GM18909 (cell line): ENCODE data around the gene PPP6R2.

Source experiments
- ATAC-seq: cut with Tn5 transposase; IDR thresholded peaks from one replicate; pipeline ENCODE4 v1.9.1; 2021; ENCODE audit warnings: mild to moderate bottlenecking; ENCODE audit not compliant: unreplicated experiment, poor library complexity

The PPP6R2 gene

GRCh38 chr22:50304528-50305392, 38.4 kb upstream of the PPP6R2 start:
- no peak for ATAC-seq

- no peak for ATAC-seq
These were observed 37.7 kb upstream of the PPP6R2 start for GRCh38 chr22:50305393-50305922.

DNA sequence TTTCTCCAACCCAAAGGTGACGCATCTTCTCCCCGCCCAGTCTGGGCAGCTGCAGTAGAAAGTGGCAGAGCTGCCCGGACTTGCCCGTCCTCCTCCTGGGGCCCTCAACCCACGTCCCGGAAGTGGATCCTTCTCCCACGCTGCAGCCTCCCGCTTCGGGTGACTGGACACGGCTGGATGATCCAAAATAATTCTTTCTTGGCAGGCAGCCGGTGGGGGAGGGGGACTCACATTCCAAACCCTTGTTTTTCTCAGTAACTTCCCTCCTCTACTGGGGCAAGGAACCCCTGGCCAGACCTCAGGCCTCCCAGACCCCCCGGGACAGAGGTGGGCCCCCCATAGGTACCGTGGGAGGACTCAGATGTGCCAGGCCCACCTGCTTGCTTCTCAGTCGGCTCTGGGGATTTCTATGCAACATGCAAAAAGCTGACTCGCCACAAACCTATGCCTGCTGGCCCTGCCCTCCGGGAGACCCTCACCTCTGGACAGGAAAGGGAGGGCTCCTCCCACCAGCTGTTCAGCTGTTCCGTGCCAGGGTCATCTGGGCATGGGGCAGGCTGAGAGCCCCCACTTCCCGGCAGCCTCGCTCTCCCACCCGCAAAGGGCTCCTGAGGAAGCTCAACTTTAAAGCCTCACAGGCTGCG, 37.1 kb upstream of the PPP6R2 start:
- ATAC-seq: no peak

DNA sequence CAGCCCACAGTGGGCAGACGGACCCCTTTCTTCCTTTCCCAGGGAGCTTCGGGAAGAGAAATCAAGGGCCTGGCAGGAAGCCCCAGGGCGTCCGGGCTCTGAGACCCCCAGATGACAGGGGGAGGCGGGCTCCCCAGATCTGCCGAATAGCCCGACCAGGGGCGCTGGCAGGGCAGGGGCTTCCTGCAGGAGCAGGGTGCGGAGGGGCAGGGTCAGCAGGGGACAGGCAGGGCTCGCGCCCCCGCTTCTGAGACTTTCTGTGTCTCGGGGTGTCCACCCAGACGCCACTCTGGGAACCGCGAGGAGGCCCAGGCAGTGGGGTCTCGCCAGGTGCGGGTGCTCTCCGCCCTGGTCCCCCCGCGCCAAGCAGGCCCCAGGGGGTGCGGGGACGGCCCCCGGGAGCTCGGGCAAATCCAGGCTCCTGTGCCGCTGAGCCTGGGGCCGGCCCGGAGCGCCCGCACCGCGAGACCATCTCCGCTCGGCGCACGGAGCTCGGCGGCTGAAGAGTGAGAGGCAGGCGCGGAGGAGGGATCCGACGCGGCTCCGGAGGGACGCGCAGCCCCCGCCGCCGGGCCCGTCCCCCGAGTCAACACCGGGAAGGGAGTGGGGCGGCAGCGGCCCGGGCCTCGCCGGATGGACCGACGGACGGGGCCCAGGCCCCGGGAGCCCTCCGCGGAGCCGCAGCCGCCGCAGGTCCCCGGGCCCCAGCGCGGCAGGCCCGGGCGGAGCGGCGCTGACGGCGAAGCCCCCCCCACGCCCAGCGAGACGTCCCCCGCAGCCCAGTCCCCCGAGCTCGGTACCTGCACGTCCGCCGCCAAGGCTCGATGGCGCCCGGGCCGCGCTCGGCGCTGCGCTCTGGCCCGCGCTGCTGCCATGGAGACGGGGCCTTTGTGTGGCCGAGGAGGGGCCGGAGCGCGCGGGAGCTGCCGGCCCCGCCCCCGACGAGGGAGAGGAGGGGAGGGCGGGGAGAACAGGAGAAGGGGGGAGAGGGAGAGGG, 36.1 kb upstream of the PPP6R2 start, which contains the start of gene PLXNB2:
Gene PLXNB2, minus strand, starts transcription at position 894 of the 997 bp plus-strand sequence. CDS start 17,062 bp downstream, outside the sequence.
- ATAC-seq: no peak

DNA sequence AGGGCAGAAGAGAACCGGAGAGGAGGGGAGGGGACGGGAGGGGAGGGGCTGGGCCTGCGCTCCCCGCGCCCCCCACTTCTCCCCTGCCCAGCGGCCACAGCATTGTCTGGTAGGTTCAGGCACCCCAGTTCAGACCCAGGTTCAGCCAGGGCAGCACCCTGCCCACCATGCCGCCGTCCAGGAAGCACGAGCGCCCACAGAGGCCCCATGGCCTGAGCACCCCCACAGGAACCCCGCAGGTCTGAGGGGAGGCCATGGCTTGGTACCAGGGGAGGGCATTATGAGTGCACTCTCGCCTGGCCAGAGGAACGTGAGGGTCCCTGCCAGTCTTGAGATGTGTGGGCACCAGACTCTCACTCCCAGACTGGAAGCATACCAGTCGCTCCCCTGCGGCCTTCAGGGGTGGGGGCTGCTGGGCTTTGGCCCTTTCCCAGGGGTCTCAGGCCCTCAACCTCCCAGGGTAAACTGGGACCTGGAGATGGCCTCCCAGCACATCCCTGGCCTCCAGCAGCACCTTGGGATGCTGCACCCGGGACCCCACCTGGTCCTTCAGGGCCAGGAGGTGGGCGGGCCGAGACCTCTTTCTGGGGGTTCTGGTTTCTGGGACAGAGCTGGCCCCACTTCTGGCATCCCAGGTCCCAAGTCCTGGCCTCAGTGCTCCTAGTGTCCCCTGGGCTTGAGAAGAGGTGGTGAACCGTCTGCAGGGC, 35.1 kb upstream of the PPP6R2 start:
- no peak for ATAC-seq

- ATAC-seq: no peak
These were observed 34.6 kb upstream of the PPP6R2 start for GRCh38 chr22:50308597-50308935.

DNA sequence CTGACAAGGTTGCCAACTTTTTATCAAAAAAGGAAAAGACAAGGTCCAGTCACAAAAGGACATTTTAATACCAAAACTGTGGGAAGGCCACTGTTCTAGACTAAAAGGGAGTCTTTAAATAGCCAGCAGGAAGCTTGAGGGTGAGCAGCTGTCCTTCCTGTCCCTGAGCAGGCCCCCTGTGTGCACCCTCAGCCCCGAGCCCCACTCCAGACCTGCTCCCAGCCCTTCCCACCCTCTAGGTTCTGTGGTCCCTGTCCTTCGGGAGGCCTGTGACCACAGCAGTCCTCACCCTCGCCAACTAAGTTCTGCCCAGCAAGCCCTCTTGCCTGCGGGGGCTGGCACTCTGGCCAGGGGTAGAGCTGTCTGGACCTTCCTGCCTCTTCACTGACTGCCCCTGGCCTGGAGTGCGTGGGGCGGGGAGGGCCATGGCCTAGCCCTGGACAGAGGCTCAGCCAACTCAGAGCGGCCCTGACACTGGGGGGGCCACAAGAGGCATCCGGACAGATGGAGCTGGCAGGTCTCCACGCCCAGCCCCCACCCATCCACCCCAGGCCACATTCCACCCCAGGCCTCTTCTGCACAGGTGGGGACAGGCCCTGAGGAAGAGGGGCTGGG, 34.0 kb upstream of the PPP6R2 start:
- no peak for ATAC-seq

DNA sequence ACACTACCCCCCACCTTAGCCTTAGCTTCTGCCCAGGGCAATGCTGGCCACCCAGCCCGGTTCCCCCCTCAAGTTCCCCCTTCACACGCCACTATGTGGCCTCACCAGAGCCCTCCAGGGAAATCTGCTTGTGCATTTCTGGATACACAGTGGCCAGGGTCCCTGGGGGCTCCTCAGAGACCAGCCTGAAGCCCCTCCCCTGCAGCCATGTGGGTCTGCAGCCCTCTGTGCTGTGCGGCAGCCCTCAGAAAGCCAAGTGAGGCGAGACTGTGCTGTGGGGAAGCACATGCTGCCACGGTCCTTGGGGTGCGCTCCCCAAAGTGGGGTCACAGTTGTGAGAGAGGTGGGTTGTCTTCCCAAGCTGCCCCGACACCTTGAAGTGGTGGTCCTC, 33.5 kb upstream of the PPP6R2 start:
- no peak for ATAC-seq

DNA sequence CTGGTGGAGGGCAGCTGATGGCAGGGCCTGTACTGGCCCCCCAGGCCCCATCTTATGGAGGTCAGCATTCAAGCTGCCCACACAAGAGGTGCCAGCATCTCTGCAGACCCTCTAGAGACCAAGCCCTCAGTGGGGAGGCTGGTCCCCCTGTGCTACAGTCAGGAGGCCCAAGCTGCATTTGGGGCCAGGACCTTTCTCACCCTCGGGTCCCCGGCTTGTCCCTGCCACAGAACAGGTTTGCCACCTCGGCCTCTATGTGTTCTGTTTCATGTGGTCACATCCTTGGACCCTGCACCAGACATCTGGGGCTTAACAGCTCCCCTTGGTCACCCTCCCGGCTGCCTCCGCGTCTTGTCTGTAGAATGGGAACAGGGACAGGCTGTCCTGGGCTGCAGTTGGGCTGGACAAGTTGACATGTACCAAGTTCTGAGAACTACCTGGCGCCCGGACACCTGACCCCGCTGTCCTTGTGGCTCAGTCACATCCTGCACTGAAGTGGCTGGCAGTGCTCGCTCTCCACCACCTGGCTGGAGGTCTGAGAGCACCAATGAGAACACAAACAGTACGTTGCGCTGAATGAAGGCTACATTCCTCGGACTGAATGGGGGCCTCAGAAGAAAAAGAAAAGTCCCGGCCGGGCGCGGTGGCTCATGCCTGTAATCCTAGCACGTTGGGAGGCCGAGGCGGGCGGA, 33.0 kb upstream of the PPP6R2 start:
- ATAC-seq: no peak

GRCh38 chr22:50310949-50311444, 32.1 kb upstream of the PPP6R2 start:
- ATAC-seq: no peak

DNA sequence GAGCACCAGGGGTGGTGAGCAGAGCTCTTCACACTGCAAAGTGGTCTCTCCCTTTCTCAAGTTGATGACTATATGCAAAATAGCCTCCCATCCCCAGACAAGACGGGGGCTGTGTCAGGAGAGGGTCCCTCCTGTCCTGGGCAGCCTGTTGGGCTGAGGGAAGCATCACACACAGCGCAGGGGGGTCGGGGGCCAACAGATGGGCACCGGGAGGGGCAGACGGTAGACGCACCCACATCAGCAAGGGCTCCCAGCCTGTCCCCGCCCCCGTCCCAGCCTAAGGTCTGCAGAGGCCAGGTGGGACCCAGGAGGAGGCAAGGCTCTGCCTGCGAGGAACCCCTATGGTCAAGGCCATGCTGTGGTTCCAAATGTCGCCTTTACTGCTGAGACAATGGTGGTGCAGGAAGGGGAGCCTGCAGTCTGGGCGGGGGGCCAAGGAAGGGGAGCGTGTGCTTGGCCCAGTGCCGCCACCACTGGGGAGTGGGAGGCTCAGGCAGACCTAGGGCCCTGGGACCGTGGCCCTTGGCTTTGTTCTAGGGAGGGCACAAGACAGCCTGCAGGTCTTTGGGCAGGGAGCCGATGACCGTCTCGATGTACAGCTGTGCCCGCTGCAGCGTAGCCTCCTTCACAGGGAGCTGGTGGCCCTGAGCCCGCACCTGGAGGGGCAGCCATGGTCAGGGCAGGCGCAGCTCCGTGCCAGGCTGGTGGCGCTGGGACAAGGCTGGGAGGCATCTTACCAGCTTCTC, 31.3 kb upstream of the PPP6R2 start:
- no peak for ATAC-seq

- ATAC-seq: no peak
These were observed 30.8 kb upstream of the PPP6R2 start for GRCh38 chr22:50312371-50312770.

- no peak for ATAC-seq
These were observed 30.1 kb upstream of the PPP6R2 start for GRCh38 chr22:50313021-50313420.

- ATAC-seq: no peak
These were observed 29.5 kb upstream of the PPP6R2 start for GRCh38 chr22:50313600-50313999.

- no peak for ATAC-seq
These were observed 29.1 kb upstream of the PPP6R2 start for GRCh38 chr22:50314081-50314454.

- peak; percentile 72 for ATAC-seq
These were observed 28.5 kb upstream of the PPP6R2 start for GRCh38 chr22:50314455-50315288.
